DLD1 (cell line): ENCODE measurements around the gene MYO7A.

Source experiments
- in situ Hi-C: cut with HindIII; loops from 2 replicates; pipeline ENCODE4 v1.10.0; 2017; ENCODE audit warnings: low sequenced_read_pairs

MYO7A gene

DNA sequence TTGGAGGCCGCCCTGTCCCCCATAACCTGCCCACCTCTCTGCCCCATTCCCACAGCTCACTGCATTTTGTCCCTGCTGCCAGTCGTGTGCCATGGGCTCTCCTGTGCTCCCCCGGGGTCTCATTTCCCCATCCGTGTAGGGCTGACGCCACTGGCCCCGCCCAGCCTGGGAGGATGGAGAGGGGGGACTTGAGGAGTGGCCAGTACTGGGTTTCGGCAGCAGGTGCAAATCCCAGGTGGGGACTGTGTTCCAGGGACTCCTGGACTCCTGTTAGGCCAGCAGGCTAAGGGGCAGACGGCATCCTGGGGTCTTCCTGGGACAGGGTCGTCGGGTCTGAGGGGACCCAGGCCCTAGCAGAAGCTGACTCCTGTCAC lies 1.2 kb upstream of the MYO7A start:
- in situ Hi-C loops, result no loop called here

DNA sequence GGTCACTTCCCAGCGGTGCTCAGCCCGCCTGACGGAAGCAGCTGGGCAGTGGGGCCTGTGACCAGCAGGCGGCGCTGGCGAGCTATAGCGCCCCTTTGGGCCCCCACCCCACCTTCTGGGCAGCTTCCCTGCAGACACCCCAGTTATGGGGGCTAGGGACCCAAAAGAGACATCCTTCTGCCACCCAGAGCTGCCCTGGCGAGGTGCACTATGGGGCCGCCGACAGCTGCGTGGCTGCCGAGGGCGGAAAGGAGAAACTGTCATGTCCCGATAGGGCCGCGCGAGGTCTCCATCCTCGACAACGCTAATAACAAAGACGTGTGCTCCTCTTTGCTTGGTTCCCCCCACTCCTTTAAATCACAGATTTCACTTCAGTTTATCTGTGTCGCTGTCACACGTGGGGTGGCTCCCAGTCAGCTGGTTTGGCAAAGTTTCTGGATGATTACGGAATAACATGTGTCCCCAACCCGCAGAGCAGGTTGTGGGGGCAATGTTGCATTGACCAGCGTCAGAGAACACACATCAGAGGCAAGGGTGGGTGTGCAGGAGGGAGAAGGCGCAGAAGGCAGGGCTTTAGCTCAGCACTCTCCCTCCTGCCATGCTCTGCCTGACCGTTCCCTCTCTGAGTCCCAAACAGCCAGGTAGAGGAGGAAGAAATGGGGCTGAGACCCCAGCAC lies 673 bp upstream of the MYO7A start:
- in situ Hi-C loops, result no loop called here

DNA sequence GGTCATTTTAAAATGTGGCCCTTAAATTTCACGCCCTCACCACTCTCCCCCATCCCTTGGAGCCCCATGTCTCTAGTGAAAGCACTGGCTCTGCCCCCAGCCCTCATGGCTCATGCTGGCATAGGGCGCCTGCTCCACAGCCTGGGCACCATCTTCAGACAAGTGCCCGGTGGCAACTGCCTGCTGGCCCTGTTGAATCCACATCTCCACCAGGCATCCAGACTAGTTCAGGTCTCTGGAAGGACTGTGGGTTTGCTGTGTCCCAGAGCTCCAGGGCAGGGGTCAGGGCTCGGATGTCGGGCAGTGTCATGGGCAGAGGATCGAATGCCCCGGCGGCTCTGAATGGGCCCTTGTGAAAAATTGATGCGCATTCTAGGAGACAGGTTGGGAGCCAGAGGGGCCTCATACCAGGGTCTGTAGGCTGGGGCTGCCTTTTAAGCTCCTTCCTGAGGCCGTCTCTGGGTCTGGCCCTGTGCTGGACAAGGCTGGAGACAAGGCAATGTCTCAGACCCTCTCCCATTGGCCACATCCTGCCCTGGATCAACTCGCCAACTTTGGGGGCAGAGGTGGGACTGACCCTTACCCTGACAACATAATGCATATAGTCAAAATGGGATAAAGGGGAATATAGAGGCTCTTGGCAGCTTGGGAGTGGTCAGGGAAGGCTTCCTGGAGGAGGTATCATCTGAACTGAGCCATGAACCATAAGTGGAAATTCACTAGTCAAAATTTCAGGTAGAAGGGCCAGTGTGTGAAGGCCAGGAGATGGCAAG lies 1.2 kb downstream of the MYO7A start:
- in situ Hi-C loops, result no loop called here

DNA sequence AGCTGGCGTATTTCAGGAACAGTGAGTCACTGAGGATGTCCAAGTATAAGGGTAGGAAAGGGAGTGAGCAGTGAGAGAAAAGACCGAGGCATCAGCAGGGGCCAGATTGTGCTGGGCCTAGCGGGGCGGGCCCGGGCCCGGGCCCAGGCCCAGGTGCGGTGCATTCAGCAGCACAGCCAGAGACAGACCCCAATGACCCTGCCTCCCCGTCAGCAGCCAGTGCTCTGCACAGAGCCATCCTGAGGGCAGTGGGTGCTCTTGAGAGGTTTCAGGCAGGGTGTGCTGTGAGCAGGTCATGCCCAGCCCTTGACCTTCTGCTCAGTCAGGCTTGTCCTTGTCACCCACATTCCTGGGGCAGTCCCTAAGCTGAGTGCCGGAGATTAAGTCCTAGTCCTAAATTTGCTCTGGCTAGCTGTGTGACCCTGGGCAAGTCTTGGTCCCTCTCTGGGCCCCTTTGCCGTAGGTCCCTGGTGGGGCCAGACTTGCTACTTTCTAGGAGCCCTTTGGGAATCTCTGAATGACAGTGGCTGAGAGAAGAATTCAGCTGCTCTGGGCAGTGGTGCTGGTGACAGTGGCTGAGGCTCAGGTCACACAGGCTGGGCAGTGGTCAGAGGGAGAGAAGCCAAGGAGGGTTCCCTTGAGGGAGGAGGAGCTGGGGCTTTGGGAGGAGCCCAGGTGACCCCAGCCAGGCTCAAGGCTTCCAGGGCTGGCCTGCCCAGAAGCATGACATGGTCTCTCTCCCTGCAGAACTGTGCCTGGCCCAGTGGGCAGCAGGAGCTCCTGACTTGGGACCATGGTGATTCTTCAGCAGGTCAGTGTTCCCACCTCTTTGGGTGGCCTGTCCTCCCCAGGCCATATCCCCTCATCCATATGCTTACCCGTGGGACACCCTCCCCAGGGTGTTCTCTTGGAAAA lies 2.1 kb downstream of the MYO7A start:
- in situ Hi-C loops, result no loop called here

DNA sequence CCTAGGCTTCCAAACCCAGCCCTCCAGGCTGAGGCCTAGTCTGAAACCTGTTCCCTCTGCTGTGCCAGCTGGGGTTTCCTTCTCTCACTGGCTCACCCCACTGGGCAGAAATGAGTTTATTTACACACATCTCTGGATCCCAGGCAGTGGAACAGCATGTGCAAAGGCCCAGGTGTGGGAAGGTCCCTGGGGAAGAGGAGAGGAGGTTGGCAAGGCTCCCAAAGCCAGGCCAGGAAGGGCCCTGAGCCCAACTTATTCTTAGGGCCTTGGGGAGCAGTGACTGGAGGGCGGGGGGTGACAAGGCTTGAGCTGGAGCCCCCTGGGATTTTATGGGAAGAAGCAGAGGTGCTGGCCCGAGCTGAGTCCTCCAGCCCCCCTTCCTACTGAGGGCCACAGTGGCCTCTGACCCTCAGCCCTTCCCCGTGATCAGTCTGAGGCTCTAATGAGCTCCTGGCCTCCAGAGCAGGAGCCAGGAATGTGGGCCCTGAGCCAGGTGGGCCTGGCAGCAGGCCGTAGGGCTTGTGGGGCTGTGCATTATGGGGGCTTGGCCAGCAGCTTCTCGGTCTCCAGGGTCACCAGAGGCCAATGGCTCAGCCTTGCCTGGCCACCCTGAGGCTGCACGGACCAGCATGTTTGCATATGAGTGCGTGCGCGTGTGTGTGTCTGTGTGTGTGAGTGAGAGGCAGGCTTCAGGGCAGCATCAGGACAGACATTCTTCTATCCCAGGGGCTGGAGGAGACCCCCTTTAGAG lies 2.9 kb downstream of the MYO7A start:
- in situ Hi-C loops, result no loop called here

DNA sequence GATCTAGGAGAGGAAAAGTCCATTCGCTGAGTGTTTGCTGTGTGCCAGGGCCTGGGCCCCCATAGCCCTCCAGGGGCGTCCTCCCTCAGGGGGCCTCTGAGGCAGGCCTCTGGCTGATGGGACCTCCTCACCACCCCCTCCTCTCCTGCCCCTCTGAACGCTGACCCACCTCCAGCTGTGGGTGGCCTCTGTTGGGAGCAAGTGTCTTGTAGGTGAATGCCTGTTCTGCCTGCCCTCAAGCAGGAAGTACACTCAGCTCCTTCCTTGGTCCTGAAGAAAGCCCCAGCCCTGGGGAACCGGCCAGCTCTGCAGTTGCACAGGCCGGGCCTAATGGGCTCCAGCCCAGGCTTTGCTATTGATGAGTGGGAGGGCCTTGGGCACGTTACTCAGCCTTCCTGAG lies 3.5 kb downstream of the MYO7A start:
- in situ Hi-C loops, result no loop called here

DNA sequence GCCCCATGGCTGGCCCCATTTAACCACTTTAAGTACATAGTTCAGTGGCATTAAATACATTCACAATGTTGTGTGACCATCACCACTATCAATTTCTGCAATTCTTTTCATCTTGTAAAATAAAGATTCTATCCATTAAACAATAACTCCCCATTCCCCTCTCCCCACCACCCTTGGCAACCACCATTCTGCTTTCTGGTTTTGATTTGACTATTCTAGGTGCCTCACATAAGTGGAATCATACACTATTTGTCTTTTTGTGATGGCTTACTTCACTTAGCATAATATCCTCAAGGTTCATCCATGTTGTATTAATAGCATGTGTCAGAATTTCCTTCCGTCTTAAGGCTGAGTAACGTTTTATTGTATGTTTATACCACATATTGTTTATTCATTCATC lies 7.0 kb downstream of the MYO7A start:
- in situ Hi-C loops, result no loop called here

DNA sequence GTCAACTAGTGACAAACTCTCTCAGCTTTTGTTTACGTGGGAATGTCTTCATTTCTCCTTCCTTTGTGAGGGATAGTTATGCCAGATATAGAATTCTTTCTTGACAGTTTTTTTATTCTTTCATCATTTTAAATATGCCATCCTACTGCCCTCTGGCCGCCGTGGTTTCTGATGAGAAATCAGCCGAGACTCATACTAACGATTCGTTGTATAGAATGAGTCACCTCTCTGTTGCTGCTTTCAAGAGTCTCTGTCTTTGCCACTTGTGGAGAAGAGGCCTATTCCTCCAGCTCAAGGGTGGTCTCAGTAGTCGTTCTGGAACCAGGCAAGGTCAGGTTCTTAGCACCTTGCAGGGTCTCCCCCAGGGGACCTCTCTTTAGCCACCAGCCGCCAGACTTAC lies 8.0 kb downstream of the MYO7A start:
- in situ Hi-C loops, result no loop called here

DNA sequence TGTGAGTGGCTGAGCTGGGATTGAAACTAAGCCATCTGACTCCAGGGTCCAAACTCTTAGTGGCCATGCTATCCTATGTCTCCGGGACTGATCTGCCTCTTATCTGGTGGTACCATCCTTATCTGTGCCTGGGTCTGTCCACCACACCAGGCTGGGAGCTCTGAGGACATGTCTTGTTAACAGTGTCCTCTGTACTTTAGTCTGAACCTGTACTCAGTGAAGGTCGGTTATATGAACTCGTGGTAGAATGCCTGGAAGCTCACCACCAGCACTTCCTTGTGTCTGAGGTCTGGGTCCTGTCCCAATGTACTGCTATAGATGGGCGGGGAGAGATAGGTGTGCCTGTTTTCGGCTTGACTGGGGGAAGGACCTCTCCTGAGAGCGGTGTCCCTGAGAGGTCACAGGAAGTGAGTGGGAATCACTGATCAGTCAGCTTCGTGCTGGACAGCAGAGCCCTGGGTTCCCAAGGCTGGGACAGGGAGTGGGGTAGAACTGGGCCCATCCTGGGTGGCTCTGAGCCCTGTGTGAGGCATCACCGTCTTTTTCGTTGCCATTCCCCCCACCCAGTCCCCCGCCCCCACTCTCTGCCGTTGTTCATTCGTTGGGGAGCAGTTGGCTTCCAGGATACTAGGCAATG lies 8.9 kb downstream of the MYO7A start:
- in situ Hi-C loops, result no loop called here

DNA sequence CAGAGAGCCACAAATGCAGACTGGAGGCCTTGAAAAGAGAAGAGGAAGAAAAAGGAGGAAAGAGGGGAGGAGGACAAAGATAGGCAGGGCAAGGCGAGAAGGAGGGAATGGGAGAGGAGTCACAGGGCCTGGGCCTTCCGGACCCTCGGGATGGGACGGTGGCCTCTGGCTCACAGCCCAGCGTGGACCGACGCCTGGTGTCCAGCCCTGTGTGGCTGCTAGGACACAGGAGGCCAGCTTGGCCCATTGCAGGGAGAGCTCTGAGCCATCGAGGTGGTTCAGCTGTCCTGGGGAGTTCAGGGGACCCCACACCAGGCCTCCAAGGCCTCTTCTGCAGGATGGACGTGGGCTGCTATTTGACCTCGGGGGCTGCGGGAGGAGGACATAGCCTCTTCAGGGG lies 9.4 kb downstream of the MYO7A start:
- in situ Hi-C loops, result no loop called here

DNA sequence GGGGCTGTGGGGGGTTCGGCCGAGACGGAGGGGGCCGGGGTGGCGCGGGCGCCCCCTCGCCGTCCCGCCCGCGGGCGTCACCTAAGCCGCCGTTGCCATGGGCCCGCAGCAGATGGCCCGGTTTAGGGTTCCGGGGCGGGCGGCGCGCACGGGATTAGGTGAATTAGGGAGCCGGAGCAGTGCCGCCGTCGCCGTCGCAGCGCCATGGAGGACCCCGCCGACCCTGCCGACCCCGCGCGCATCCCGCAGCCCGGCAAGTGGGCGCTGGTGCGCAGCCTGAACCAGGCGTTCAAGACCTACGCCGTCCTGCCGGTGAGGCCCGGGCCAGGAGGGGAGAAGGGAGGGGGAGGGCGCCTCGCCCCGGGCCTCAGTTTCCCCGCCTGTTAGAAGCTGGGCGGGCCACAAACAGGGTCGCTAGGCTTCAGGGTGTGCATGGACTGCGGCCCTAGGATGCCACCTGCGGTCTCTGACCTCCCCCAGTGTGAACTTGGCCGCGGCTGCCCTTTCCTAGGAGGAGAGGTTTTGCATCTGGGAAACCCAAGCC lies 10.1 kb downstream of the MYO7A start:
- in situ Hi-C loops, result no loop called here

DNA sequence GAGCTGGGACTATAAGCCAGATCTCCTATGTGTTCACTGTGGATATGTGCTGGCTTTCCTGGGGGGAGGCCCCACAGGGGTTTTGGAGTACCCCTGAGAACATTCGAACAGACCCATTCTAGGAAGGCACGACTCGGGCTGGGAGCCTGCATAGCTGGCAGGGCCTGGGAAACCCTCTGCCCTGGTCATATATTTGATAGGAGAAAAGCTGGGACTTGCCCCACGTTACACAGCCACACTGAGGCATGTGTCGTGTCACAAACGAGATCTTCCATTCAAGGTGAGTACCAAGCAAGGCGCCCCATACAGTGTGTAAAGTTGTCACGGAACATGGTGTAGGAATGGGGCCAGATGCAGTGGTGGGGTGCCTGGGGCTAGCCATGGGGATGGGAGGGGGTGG lies 11.2 kb downstream of the MYO7A start:
- in situ Hi-C loops, result no loop called here

DNA sequence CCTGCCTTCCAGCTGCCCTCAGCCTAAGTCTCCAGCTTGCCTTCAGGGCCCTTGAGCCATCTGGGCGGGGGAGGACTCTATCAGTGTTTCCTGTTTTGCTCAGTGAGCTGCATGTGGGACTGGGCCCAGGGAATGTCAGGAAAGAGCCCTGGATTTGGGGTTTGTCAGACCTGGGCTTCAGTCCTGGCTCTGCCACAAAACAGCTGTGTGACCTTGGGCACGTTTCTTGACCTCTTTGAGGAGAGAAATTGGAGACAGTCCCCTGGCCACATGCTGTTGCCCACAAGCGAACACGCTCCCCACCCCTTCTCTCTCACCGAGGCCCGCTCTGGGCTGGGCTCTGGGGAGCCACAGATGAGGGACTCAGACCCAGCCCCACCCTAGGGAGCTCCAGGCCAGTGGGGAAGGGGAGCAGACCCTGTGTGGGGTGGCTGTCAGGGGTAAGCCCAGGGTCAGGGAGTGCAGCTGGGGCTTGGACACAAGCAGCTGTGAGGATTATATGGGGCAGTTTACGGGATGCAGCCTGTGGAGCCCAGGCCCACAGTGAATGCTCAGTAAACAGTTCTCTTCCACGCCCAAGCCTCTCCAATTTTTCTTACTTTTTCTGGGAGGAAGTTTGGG lies 12.3 kb downstream of the MYO7A start:
- in situ Hi-C loops, result no loop called here

DNA sequence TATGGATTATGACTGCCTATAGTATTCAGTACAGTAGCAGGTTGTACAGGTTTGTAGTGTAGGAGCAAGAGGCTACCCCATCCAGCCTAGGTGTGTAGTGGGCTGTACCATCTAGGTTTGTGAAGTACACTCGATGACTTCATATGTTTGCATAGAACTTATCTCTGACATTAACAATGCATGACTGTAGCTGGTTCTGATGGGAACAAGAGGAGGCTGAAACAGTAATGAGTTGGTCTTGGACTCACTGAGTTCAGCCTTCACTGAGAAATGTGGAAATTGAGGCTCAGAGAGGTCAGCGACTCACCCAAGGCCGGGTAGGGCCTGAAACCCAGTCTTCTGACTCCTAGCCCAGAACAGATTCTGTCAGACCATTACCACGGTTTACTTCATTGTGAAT lies 13.0 kb downstream of the MYO7A start:
- in situ Hi-C loops, result no loop called here

DNA sequence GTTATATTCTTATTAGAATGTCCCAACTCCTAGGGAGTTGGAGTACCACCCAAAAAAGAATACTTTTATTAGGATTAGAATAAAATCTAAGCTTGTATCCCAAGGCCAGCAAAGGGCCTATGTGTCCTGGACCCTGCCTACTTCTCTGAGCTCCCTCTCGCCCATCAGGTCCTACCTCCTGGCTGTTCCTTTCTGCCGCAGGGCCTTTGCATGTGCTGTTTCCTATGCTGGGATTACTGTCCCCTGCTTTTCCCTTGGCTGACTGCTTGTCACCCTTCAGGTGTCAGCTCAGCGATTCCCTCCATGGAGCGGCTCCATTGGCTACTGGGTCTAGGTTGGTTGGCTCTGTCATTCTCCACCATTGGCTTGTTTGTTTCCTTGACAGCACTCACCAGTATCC lies 13.4 kb downstream of the MYO7A start:
- in situ Hi-C loops, result no loop called here

DNA sequence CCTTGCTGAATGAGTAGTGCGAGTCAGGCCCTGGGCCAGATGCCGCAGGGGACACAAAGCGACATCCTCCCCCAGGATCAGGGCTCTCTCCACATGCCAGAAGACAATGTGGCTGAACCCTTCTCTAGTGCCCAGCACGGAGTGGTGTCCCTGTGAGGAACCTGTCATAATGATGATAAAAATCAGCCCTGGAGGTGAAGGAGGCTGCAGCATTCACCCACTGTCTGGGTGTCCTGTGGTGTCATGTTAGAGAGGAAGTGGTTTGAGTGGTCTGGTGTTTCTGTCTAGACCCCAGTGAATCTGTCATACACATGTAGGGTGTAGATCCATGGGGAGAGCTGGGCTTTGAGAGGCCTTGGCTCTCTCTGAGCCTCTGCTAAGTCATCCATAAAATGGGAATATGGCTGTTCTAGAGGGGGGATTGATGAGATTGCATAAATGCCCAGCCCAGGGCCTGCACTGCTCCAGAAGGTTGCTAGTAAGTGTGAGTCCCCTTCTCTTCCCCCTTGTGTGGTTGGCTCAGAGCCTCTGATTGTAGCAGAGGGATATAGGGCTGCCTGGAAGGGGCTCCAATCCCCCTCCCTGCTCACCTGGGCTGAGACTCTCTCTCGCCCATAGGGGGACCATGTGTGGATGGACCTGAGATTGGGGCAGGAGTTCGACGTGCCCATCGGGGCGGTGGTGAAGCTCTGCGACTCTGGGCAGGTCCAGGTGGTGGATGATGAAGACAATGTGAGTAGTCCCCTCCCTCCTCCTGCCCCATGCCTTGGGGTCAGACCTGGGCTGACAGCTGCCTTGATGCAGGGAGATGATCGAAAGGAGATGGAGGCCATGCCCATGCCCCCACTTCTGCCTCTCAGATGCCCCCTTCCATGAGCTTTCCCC lies 14.3 kb downstream of the MYO7A start:
- in situ Hi-C loops, result no loop called here

DNA sequence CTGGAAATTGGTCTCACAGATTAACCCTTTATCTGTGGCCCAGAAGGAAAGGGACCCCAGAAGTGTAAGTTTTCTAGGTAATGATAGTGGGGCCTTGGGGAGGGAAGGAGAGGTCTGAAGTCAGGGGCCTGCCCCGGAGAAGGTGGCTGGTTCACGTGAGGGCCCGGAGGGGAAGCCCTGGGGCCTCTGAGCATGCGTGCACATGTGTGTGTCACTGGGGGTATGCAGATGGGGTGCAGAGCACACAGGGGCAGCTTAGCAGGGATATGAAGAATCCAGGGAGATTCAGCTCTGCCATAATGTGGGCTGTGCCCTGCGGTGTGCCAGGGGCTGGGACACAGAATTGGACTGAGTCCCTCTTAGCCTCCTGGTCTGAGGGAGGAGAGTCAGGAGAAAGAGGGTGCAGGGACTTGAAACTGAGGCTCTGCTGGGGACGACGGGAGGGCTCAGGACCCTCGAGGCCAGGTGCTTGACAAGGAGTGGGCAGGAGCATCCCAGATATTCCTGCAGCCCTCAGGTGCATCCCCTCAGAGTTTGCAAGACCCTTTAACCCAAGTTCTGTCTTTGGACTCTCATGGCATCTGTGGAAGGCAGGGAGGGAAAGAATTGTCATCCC lies 15.5 kb downstream of the MYO7A start:
- in situ Hi-C loops, result no loop called here

DNA sequence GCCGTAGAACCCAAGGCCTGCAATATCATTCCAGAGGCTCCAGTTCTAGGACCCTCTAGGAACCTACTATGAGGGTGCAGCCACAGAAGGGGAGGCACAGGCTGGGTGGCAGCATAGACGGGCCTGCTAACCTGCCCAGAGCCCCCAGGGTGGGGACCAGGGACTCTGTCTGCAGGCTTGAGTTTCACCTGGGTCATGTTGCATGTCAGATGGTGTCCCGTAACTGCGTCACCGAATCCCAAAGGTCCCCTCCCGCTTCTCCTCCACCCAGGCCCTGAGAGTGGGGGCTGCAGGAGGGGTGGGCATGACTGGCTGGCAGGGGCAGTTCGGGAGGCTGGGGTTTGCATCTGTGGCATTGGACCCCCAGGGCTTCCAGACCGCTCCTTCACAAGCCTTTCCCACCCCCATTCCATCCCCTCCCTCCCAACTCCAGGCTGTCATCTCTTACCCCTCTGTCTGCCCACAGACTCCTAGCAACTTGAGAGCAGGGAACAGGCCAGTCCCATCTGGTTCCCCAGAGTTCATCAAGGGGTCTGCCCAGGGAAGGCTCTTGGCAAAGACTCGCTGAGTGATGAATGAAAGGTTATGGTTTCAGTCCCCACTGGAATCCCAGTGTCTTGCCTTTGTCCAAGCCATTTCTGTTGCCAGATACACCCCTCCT lies 16.3 kb downstream of the MYO7A start:
- in situ Hi-C loops, result no loop called here
